Measurements from ENCODE around the gene MRPS24.

DNA sequence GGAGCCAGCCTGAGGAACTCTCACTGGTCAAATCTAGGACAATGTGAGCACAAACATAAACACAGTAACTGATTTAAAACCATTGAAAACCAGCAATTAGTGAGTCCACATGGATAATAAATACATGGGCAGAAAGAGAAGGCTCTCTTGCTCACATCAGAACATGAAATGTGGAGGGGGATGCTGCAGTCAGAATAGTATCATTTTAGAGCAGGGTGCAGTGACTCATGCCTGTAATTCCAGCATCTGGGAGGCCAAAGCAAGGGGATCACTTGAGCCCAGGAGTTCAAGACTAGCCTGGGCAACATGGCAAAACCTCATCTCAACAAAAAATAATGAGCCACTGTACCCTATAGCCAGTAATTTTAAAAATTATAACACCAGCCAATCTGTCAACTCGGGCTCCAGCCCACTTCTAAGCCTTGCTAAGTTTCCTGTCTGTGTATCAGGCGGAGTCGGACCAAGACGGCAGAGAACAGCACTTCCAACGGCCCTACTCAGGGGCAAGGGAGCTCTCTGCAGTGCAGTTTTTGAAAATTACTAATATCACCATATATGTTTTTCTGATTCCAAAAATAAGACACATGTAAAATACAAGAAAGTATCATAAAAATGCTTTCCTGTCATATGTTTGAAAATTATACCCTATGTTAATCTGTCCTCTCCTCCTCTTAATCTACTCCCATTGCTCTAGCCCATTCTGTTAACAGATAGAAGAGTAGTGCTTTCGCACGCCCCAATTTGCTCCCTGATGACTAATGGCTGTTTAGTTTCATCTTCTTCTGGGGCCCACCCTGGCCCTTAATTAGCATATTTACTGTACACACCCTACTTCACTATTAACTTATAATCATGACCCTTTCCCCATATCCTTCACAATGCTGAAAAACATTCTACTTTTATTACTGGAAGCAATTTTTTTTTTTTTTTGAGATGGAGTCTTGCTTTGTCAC is 20.0 kb upstream of the MRPS24 start:
- TF ChIP-seq CTCF (IDR thresholded peaks at IDR 0.05; ENCODE audit: borderline replicate concordance, extremely low read depth, low read length, poor library complexity, severe bottlenecking) (no peak), EZH2 (IDR thresholded peaks at IDR 0.05; ENCODE audit: borderline replicate concordance, low read depth, low read length, severe bottlenecking) (no peak)
